ENCODE measurements around the gene ATP8A2. TPM values are rescaled to one million over a fixed set of nuclear protein-coding genes. Genes with fewer than 3 reads are reported as not detected.

Gene ATP8A2
- total RNA-seq, 4 donors from 2014 or later: 0.29 to 0.65 (median 0.46) TPM

- Histone ChIP-seq H3K9me3 (peaks cover 0 to 8% (median 0%) of the 10 kb centered on the region in 4 donors), H3K4me3 (no peak overlapping the region), H3K4me1 (no peaks in the 10 kb centered on the region), H3K36me3 (no peaks in the 10 kb centered on the region), H3K27me3 (peaks cover 0 to 6% (median 0%) of the 10 kb centered on the region in 4 donors), H3K27ac (replicated peaks in 1 of 4) (no peak overlapping the region)
- intact Hi-C loops (cut with DNase I): no loop called here
- no peak for DNase-seq (ENCODE audit: extremely low spot score)
- TF ChIP-seq, protein P1, sequence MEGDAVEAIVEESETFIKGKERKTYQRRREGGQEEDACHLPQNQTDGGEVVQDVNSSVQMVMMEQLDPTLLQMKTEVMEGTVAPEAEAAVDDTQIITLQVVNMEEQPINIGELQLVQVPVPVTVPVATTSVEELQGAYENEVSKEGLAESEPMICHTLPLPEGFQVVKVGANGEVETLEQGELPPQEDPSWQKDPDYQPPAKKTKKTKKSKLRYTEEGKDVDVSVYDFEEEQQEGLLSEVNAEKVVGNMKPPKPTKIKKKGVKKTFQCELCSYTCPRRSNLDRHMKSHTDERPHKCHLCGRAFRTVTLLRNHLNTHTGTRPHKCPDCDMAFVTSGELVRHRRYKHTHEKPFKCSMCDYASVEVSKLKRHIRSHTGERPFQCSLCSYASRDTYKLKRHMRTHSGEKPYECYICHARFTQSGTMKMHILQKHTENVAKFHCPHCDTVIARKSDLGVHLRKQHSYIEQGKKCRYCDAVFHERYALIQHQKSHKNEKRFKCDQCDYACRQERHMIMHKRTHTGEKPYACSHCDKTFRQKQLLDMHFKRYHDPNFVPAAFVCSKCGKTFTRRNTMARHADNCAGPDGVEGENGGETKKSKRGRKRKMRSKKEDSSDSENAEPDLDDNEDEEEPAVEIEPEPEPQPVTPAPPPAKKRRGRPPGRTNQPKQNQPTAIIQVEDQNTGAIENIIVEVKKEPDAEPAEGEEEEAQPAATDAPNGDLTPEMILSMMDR (IDR thresholded peaks at IDR 0.05): no peak
- TF ChIP-seq EP300 (IDR thresholded peaks at IDR 0.05): no peak
- no peak for TF ChIP-seq POLR2A (IDR thresholded peaks at IDR 0.05; ENCODE audit: low read depth)
- TF ChIP-seq POLR2AphosphoS5 (IDR thresholded peaks at IDR 0.05): no peak
- 84% methylated on average over 1 of the region's 1 CpG for WGBS
Measured at GRCh38 chr13:25958986-25959385, 587.2 kb downstream of the ATP8A2 start.

DNA sequence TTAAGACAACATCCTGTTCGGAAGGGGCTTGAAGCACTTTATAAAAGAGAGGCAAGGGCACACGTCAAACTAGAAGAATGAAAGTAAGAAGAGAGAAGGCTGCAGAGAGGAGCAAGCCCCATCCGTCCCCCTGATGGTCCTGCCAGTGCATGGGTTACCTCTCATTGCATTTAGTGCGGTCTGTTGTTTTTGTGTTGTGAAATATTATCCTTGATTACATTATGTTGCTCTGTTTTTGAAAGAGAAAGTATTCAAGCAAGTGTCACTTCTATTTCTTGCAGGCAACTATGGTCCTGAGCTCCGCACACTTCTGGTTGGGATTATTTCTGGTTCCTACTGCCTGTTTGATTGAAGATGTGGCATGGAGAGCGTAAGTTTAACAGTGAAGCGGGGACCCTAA, 589.5 kb downstream of the ATP8A2 start:
- Histone ChIP-seq H3K27me3 (no peaks in the 10 kb centered on the region), H3K9me3 (peaks cover 0 to 8% (median 0%) of the 10 kb centered on the region in 4 donors), H3K36me3 (no peaks in the 10 kb centered on the region), H3K27ac (replicated peaks in 1 of 4) (no peak overlapping the region), H3K4me3 (no peak overlapping the region), H3K4me1 (no peaks in the 10 kb centered on the region)
- 90% methylated on average over 7 of the region's 7 CpGs for WGBS
- intact Hi-C loops (cut with DNase I): no loop called here
- DNase-seq (ENCODE audit: extremely low spot score): no peak
- TF ChIP-seq POLR2AphosphoS5 (IDR thresholded peaks at IDR 0.05) (no peak), POLR2A (IDR thresholded peaks at IDR 0.05; ENCODE audit: low read depth) (no peak), EP300 (IDR thresholded peaks at IDR 0.05) (no peak)
- TF ChIP-seq, protein P1 (IDR thresholded peaks at IDR 0.05): no peak

DNA sequence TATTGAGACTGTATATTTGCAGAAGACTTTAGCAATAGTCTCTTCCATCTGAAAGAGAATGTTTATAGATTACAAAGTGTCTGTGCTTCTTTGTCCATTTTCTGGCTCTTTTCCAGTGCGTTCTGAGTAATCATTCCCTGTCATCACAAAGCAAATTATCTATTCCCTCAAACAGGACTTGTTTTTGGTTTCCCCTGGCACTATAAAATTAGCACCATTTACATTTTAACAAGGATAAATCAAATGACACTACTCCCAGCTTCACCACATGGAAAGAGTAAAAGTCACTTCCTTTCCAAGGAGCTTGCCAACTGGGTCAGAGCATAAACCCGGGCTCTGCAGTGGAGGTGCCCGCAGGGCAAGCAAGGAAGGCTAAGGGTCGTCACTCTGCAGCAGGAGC, 591.9 kb downstream of the ATP8A2 start:
- Histone ChIP-seq H3K4me1 (no peaks in the 10 kb centered on the region), H3K27ac (replicated peaks in 1 of 4) (no peak overlapping the region), H3K36me3 (no peaks in the 10 kb centered on the region), H3K27me3 (no peaks in the 10 kb centered on the region), H3K9me3 (no peaks in the 10 kb centered on the region), H3K4me3 (no peak overlapping the region)
- 31% methylated on average over 4 of the region's 4 CpGs for whole genome bisulfite sequencing
- intact Hi-C loops (cut with DNase I): no loop called here
- no peak for DNase-seq (ENCODE audit: extremely low spot score)
- TF ChIP-seq, protein P1 (IDR thresholded peaks at IDR 0.05): no peak
- TF ChIP-seq POLR2A (IDR thresholded peaks at IDR 0.05; ENCODE audit: low read depth) (no peak), EP300 (IDR thresholded peaks at IDR 0.05) (no peak), POLR2AphosphoS5 (IDR thresholded peaks at IDR 0.05) (no peak)

- intact Hi-C loops (cut with DNase I): no loop called here
- TF ChIP-seq POLR2A (IDR thresholded peaks at IDR 0.05; ENCODE audit: low read depth) (no peak), POLR2AphosphoS5 (IDR thresholded peaks at IDR 0.05) (no peak), EP300 (IDR thresholded peaks at IDR 0.05) (no peak)
- TF ChIP-seq, protein P1 (IDR thresholded peaks at IDR 0.05): no peak
Measured at GRCh38 chr13:25965596-25965995, 593.8 kb downstream of the ATP8A2 start.

GRCh38 chr13:25966086-25966485, 594.3 kb downstream of the ATP8A2 start:
- no peak for TF ChIP-seq POLR2A (IDR thresholded peaks at IDR 0.05; ENCODE audit: low read depth)
- TF ChIP-seq, protein P1 (IDR thresholded peaks at IDR 0.05): no peak
- no peak for TF ChIP-seq EP300 (IDR thresholded peaks at IDR 0.05)
- no peak for TF ChIP-seq POLR2AphosphoS5 (IDR thresholded peaks at IDR 0.05)
- intact Hi-C loops (cut with DNase I): no loop called here
- 77% methylated on average over 4 of the region's 4 CpGs for WGBS

More at GRCh38 chr13:25965596-25965995, 593.8 kb downstream of the ATP8A2 start:
- H3K4me1 ChIP-seq: no peaks in the 10 kb centered on the region
- no peak overlapping the region for H3K4me3 ChIP-seq
- H3K27me3 ChIP-seq: no peaks in the 10 kb centered on the region
- H3K27ac ChIP-seq (replicated peaks in 1 of 4): no peak overlapping the region
- no peaks in the 10 kb centered on the region for H3K36me3 ChIP-seq
- DNase-seq (ENCODE audit: extremely low spot score): no peak
- WGBS: 67% methylated on average over 2 of the region's 2 CpGs
- H3K9me3 ChIP-seq: no peaks in the 10 kb centered on the region

More at GRCh38 chr13:25966086-25966485, 594.3 kb downstream of the ATP8A2 start:
- H3K27me3 ChIP-seq: no peaks in the 10 kb centered on the region
- H3K36me3 ChIP-seq: no peaks in the 10 kb centered on the region
- DNase-seq (ENCODE audit: extremely low spot score): no peak
- no peaks in the 10 kb centered on the region for H3K9me3 ChIP-seq
- H3K27ac ChIP-seq (replicated peaks in 1 of 4): no peak overlapping the region
- no peaks in the 10 kb centered on the region for H3K4me1 ChIP-seq
- H3K4me3 ChIP-seq: no peak overlapping the region
